ENCODE results near the gene DENND4C.

GRCh38 chr9:19416143-19416542, 185.7 kb downstream of the DENND4C start:
- no peak for TF ChIP-seq POLR2A (IDR thresholded peaks at IDR 0.05)
- no peak for TF ChIP-seq POLR2AphosphoS5 (IDR thresholded peaks at IDR 0.05)
- TF ChIP-seq CTCF (IDR thresholded peaks at IDR 0.05), result no peak
